GM21717 (cell line): ENCODE results near the gene DTX1.
"Not testable (repeated sequence)": the region's sequence is repeated elsewhere in the genome, so short reads cannot be mapped to it uniquely, and the experiment has no call there.

Experiments
- ATAC-seq: cut with Tn5 transposase; IDR thresholded peaks from one replicate; pipeline ENCODE4 v1.9.1; 2021; ENCODE audit warnings: mild to moderate bottlenecking, moderate library complexity; ENCODE audit not compliant: unreplicated experiment

Gene DTX1

GRCh38 chr12:113135178-113136127, 78.9 kb downstream of the DTX1 start, which contains the start of gene RASAL1:
Gene RASAL1 (minus strand): TSS chr12:113135761. CDS start chr12:113135462, 299 bp downstream.
- ATAC-seq: no peak

- no peak for ATAC-seq
Measured at GRCh38 chr12:113136128-113136989, 79.8 kb downstream of the DTX1 start.

- no peak for ATAC-seq
Measured at GRCh38 chr12:113136990-113137511, 80.5 kb downstream of the DTX1 start.

- ATAC-seq: no peak
Measured at GRCh38 chr12:113137861-113138783, 81.6 kb downstream of the DTX1 start.

GRCh38 chr12:113138826-113139225, 82.3 kb downstream of the DTX1 start:
- no peak for ATAC-seq

- ATAC-seq: no peak
Measured at GRCh38 chr12:113140706-113141105, 84.2 kb downstream of the DTX1 start.

GRCh38 chr12:113141716-113142115, 85.2 kb downstream of the DTX1 start:
- not testable (repeated sequence) for ATAC-seq

- ATAC-seq: no peak
Measured at GRCh38 chr12:113142173-113142885, 85.8 kb downstream of the DTX1 start.

GRCh38 chr12:113142886-113143332, 86.4 kb downstream of the DTX1 start:
- no peak for ATAC-seq

- ATAC-seq: no peak
Measured at GRCh38 chr12:113143959-113144358, 87.4 kb downstream of the DTX1 start.

GRCh38 chr12:113144806-113145205, 88.3 kb downstream of the DTX1 start:
- ATAC-seq: no peak

GRCh38 chr12:113145720-113146551, 89.4 kb downstream of the DTX1 start:
- no peak for ATAC-seq

GRCh38 chr12:113146999-113147398, 90.5 kb downstream of the DTX1 start:
- no peak for ATAC-seq
